GM18951 (cell line): ENCODE results near the gene ZEB2.

Experiments used
- POLR2A ChIP-seq: IDR thresholded peaks from 4 replicates; pipeline ENCODE4 v1.6.1; 2011; ENCODE audit warnings: mild to moderate bottlenecking; ENCODE audit not compliant: insufficient read length, insufficient read depth; ENCODE audit errors: extremely low read depth
- in situ Hi-C: fragments of 300-500 bp; cut with MboI; formaldehyde crosslinking; loops from one replicate; pipeline ENCODE4 v1.12.0; 2022; ENCODE audit warnings: low sequenced_read_pairs, mixed read lengths, inconsistent platforms; ENCODE audit not compliant: unreplicated experiment

The ZEB2 gene

DNA sequence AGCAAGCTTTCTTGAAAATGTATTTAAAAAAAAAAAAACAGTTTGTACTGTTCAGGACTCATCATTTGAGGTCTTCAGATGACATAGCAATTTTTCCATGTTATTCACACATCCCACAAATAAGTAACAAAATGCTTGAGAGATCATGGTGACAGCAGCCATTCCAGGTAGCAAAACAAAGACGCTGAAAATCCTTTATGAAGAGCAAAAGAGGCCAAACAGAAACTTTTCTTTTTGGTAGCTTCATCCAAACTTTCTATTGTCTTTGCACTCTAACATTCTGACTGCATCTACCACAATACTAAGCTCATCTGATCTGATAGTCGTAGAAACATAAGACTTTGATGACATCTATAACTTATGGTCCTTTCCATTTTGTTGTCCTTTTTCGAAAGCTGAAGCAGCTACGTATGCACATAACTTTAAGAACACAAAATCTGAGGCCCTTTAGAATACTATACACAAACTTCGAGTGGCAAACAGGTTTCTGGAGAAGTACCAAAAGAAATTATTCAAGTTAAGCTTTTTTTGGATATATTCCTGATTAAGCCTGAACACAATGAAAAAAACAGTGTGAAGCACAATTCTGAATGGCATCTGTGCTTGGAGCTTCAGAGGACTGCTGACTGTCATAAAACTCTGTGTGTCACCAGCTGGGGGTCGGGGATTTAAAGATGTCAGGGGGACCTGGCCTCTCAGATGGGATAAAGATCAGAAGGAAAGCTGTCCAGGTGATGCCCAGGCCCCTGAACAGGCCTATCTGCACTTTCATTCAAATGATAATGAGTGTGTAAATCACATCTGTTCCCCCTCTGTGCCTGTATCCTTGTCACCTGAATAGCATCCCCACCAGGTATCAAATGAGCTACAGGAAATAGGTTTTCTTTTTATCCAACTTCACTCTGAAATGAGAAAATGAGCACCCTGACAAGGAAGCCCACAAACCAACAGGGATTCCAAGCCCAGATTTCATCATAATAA is 75.8 kb downstream of the ZEB2 start:
- in situ Hi-C loops, result no loop called here
- TF ChIP-seq POLR2A, result no peak

DNA sequence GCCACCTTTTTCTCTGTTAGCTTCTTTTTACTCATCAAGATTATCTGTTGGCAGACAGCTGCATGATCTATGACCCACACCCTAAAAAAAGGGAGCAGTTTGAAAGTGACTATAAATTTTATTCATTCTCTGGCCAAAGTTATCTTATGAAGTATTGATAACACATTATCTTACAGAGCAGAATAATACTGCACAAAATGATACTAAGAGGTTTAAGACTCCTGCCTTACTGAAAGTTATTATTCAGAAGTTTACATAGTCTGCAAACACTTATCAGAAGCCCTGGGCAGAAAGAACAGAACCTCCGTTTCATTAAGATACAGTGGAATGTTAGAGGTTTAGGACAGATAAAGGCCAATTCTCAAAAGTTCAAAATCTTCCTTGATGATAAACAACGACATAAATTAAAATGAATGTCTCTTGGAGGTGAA is 78.2 kb downstream of the ZEB2 start:
- TF ChIP-seq POLR2A, result no peak
- in situ Hi-C loops, result no loop called here

DNA sequence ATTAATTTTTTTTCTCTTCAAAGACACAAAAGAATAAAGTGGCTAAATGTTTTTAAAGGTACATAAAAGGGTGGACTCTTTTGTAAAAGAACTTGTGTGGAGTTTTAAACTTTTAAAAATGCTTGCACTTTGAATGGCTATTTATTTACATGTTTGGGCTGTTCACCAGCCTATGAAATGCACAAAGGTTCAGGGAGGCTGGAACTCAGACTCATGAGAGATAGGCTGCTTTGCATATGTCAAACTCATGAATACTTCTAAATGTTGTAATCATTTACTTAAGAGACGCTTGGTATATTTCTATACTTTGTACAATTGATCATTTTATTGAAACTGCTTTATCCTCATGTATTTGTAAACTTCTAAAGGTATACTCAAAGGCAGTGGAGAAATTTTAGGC is 79.9 kb downstream of the ZEB2 start:
- TF ChIP-seq POLR2A, result no peak
- in situ Hi-C loops, result no loop called here

DNA sequence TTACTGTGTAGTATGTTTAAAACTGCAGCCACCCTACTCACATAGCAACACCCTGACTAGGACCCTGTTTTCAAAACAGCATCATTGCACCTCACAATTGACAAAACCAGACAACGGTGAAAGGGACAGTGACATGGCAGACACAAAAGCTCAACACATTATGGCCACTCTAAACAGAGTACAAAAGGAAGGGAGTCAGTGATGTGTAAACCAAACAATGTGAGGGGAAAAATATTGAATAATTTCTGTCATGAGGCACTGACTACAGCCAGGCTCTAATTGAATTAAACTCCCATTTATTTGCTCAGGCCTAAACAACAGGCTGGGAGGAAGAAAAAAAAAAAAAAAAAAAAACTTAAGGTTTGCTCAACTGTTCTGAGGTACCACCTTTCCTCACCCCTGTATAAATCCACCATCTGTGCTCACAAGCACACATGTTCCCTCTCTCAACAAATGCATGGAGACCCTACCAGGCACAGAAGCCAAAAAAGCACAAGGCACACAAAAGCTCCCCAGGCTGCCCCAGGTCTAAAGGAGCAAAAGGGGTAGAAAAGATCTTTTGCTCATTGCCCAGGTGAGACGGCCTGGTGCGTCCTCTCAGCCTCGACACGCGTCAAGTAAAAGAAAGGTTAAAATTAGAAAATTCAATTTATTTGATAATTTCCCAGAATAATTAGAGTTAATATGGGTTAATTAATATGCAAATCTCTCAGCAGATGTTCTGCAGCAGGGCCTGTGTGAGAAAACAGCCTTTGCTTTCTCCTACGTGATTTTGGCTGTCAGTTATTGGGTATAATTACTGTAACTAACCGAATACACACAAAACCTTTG is 80.9 kb downstream of the ZEB2 start:
- TF ChIP-seq POLR2A, result no peak
- in situ Hi-C loops, result no loop called here

DNA sequence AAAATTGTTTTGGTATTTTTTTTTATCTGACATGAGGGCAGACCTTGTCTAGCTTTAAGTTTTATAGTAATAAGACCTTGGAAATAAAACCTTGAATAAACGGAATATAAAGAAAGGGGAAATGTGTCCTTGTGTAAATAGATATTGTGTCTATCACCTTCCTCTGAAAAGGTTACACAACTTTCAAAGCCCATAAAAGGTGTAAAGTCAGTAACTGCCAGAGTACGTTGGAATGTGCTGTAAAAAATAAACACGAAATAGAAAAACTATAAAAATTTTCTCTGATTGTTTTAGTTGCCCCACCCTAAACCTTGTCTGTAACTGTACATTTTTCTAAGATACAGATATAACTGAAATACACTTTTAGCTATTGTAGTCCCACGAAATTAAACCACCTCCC is 82.3 kb downstream of the ZEB2 start:
- TF ChIP-seq POLR2A, result no peak
- in situ Hi-C loops, result no loop called here

DNA sequence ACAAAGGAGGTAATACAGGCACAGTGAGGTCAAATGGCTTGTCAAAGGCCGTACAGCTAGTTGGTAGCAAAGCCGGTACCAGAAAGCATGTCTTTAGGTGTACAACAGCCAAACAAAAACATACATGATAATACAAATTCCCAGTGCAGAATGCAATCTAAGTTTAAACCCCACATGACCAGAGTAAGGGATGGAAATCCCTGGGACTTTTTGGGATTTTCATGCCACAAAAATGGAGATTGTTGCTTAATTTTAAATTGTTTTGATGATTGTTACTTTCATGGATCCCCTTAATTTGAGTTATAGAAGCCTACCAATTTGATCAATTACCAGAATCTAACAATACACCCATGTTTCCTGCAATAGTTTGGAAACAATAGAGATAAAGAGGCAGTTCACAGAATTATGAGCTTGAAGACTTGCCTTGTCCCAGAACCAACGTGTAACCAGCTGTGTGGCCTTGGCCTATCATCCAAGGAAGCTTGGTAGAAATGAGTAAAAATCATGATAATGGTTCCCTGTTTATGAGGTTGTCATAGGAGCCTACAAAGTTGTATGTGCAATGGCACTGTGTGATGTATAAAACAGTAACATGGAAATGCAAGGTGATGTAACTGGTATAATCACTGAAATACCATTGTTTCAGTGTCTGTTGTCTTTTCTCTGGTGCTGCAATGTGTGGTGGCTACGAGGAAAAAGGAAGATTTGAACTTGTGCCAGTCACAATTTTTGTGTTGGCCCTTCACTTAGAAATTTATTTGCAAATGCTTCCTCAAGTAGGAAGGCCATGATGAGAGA is 85.3 kb downstream of the ZEB2 start:
- TF ChIP-seq POLR2A, result no peak
- in situ Hi-C loops, result no loop called here

DNA sequence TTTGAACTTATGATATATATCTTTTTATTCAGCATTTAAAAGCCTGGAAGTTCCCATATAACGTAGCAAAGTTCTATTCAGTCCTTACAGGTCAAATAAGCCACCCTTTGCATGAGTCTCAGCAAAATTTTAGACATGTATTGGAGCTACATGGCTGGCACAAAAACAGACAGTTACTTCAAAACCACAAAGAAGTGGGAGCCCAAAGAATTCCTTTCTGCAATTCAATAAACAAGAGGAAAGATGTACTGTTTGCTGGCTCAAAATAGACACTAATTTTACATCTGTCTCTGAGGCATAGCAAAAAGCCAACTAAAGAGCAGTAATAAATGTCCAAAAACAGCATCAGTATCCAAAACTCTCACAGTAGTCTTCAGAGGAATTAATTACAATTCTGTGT is 87.0 kb downstream of the ZEB2 start:
- no peak for TF ChIP-seq POLR2A
- in situ Hi-C loops, result no loop called here

DNA sequence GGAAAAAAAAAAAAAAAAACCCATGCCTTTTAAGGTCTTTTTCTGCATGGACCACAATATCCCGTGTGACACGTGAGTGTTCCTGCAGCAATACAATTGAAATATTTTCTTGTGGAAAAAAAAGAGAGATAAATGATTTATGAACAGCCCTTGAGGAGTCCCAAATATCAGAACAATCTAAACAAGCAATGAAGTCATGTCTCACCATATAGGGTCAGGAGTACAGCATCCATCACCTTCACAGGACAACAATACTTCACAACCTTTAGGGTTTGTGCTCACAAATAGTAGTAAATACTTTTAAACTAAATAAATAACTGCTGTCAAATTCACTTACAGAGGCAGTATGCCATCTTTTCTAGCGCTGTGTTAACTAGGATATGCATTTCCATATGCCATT is 87.9 kb downstream of the ZEB2 start:
- in situ Hi-C loops, result no loop called here
- no peak for TF ChIP-seq POLR2A

DNA sequence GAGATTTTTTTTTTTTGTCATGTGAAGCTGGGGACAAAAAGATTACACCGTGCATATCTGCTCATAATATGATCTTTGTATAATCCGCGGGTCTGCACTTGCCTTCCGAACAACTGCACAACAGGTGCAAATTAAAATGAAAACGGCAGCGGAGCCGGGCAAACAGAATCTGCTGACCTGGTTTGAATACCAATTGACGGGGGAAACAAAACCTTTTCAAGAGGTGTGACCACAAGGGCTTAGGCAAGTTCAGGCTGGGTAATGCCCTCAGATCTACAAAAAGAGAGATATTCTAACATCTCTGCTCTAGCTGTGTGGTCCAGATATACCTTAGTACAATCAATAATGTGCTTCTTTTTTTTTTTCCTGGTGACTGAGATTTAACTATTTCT is 88.5 kb downstream of the ZEB2 start:
- in situ Hi-C loops, result no loop called here
- TF ChIP-seq POLR2A, result no peak

DNA sequence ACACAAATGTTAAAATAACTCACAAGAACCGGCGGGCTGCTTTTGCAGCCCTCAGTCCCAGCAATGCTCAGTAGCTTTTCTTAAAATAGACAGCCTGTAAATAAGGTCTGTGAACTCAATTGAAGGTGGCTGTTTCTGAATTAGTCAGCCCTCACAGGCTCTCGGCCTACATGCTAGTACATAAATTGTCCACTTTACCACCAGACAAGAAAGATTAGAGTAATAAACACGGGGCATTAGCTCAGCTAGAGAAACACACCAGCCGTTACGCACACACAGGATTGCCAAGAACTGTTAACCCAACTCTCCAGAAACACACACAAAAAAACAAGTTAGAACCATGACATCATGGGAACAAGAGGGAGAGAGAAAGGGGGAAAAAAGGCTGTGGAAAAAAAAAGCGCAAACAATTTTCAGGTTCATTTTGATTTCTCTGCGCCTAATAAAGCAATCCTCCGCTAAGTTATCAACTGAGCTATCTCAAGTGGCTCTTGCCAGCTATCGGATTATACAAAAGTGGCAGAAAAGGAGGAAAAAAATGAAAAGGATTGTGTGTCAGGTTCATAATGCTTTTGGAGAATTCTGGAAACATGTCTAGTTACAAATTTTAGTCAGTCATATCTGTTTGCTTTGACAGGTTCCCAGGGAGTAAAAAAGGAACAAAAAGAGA is 89.1 kb downstream of the ZEB2 start:
- in situ Hi-C loops, result no loop called here
- TF ChIP-seq POLR2A, result no peak

DNA sequence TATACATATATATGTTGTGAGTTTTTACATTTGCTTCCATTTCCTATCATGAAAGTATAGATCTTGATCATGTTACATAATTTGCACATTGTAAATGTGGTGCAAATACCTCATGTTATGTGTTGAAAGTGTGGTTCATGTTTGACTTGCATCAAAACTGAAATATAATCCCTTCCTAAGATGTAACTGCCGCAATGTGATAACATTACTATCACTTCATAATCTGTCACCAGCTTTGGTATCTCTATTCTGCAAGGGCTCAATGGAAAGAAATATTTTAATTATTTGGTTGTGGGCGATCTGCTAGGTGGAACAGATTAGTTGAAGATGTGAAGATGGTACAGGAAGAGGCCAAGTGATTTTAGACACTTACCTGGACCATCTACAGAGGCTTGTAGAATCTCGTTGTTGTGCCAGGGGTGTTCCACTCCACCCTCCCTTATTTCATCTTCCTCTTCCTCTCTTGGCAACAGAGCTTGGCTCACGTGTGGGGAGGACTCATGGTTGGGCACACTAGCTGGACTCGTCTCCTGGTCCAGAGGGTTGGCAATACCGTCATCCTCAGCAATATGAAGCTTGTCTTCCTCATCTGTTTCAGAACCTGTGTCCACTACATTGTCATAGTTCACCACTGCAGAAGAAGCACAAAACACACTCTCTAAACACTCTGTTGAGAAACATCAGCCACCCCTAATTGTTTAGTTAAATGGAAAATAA is 90.4 kb downstream of the ZEB2 start:
- TF ChIP-seq POLR2A, result no peak
- in situ Hi-C loops, result no loop called here

DNA sequence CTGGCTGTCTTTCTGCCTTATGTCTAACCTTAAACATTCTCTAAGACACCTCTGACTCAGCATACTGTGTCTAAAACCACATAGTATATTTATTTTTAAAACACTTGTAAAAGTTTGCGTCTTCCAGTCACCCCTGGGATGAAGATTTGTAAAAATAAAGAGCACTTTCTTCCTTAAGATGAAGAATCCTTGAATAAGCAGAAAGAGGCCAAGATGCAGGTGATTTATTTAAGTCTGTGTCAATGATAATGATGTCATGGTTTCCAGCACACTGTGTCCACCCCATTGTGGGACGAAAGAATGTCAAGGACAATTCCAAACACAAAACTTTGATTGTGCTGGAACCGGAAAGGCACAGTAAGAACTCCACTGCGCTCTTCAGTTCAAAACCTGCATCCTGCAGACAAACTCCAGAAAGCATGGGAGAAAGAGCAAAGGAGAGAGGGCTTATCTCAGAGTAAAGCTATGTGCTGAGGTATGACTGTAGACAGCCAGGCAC is 92.9 kb downstream of the ZEB2 start:
- TF ChIP-seq POLR2A, result no peak
- in situ Hi-C loops, result no loop called here
